K562 (cell line): ENCODE results near the gene RPTOR.

Experiments used
- CREB1 ChIP-seq, 2 experiments: sonication (generic) in 1 of 2; formaldehyde crosslinking in 1 of 2; IDR thresholded peaks; 2 replicates each; pipeline versions ENCODE4 v1.6.1 to v1.8.0; 2012 to 2022; ENCODE audit warnings: inconsistent platforms in 1 of 2, mild to moderate bottlenecking in 1 of 2, missing genetic modification reagents in 1 of 2, moderate library complexity in 1 of 2
- MIER1 ChIP-seq: fragments of 450-650 bp; IDR thresholded peaks from 2 replicates; pipeline ENCODE4 v1.6.1; 2016; ENCODE audit warnings: antibody characterized with exemption, mild to moderate bottlenecking, low read depth
- NR3C1 ChIP-seq: sonication (generic); formaldehyde crosslinking; IDR thresholded peaks from 2 replicates; pipeline ENCODE4 v1.8.1; 2022; ENCODE audit warnings: missing genetic modification reagents
- PCBP2 ChIP-seq: fragments of 200-400 bp; formaldehyde crosslinking; IDR thresholded peaks from 2 replicates; pipeline ENCODE4 v1.6.1; 2018; ENCODE audit warnings: low read length, low read depth, mild to moderate bottlenecking, moderate library complexity; ENCODE audit not compliant: poor library complexity, severe bottlenecking
- POLR2A ChIP-seq: fragments of 450-650 bp; conservative IDR thresholded peaks from 2 replicates; pipeline ENCODE4 v1.6.1; 2016
- SMC3 ChIP-seq: conservative IDR thresholded peaks from 2 replicates; pipeline ENCODE4 v1.6.1; 2011; ENCODE audit warnings: low read depth, low read length, improper control_type of control experiment; ENCODE audit not compliant: insufficient read depth
- ZC3H11A ChIP-seq: IDR thresholded peaks from 2 replicates; pipeline ENCODE4 v1.6.1; 2012; ENCODE audit warnings: low read depth, low read length, improper control_type of control experiment
- ZKSCAN1 ChIP-seq: fragments of 150-350 bp; IDR thresholded peaks from 2 replicates; pipeline ENCODE4 v1.6.1; 2016; ENCODE audit warnings: low read depth, low read length
- ZNF830 ChIP-seq: fragments of 250-450 bp; sonication (Bioruptor Pico); IDR thresholded peaks from 2 replicates; pipeline ENCODE4 v1.5.0; 2021; ENCODE audit warnings: mild to moderate bottlenecking
- TF ChIP-seq, protein P1 (sequence below): sonication (generic); formaldehyde crosslinking; IDR thresholded peaks from 2 replicates; pipeline ENCODE4 v1.5.0; 2020; ENCODE audit warnings: missing genetic modification reagents
- TF ChIP-seq, protein P2 (sequence below), 2 experiments: fragments of 450-650 bp in 1 of 2; sonication (generic) in 1 of 2; formaldehyde crosslinking in 1 of 2; IDR thresholded peaks in 1 of 2; conservative IDR thresholded peaks in 1 of 2; 2 replicates each; pipeline versions ENCODE4 v1.6.1 to v1.8.1; 2016 to 2023; ENCODE audit warnings: mild to moderate bottlenecking in 2 of 2, moderate library complexity in 2 of 2, inconsistent platforms in 1 of 2, missing genetic modification reagents in 1 of 2
- TF ChIP-seq, protein P3 (sequence below): fragments of 450-650 bp; IDR thresholded peaks from 2 replicates; pipeline ENCODE4 v1.6.1; 2016

GRCh38 chr17:80921741-80922579 lies 377.3 kb downstream of the RPTOR start:
- TF ChIP-seq CREB1 (IDR thresholded peaks at IDR 0.05) = no peak
- no peak for TF ChIP-seq CREB1 (CRISPR knock-in tag; IDR thresholded peaks at IDR 0.05)
- TF ChIP-seq SMC3 = no peak
- TF ChIP-seq, protein P1, sequence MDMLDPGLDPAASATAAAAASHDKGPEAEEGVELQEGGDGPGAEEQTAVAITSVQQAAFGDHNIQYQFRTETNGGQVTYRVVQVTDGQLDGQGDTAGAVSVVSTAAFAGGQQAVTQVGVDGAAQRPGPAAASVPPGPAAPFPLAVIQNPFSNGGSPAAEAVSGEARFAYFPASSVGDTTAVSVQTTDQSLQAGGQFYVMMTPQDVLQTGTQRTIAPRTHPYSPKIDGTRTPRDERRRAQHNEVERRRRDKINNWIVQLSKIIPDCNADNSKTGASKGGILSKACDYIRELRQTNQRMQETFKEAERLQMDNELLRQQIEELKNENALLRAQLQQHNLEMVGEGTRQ (CRISPR knock-in tag) = no peak
- no peak for TF ChIP-seq ZC3H11A
- no peak for TF ChIP-seq POLR2A
- TF ChIP-seq, protein P2, sequence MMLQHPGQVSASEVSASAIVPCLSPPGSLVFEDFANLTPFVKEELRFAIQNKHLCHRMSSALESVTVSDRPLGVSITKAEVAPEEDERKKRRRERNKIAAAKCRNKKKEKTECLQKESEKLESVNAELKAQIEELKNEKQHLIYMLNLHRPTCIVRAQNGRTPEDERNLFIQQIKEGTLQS (IDR thresholded peaks at IDR 0.05) = no peak
- TF ChIP-seq, protein P2 (CRISPR knock-in tag; conservative IDR thresholded peaks at IDR 0.05) = no peak
- TF ChIP-seq NR3C1 = no peak
- no peak for TF ChIP-seq MIER1
- TF ChIP-seq ZNF830 (CRISPR knock-in tag) = no peak
- no peak for TF ChIP-seq PCBP2
- TF ChIP-seq, protein P3, sequence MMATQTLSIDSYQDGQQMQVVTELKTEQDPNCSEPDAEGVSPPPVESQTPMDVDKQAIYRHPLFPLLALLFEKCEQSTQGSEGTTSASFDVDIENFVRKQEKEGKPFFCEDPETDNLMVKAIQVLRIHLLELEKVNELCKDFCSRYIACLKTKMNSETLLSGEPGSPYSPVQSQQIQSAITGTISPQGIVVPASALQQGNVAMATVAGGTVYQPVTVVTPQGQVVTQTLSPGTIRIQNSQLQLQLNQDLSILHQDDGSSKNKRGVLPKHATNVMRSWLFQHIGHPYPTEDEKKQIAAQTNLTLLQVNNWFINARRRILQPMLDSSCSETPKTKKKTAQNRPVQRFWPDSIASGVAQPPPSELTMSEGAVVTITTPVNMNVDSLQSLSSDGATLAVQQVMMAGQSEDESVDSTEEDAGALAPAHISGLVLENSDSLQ = no peak
- no peak for TF ChIP-seq ZKSCAN1
